ENCODE measurements around the gene MXI1. TPM values are rescaled to one million over a fixed set of nuclear protein-coding genes. Genes with fewer than 3 reads are reported as not detected.
A peak's percentile ranks its signal among the peaks of the same experiment; 100 is the strongest.

MXI1 gene
- total and polyA plus RNA-seq, 2 of the 4 experiments (the other 2 are of a cell fraction): 7.2 to 11.8 TPM

DNA sequence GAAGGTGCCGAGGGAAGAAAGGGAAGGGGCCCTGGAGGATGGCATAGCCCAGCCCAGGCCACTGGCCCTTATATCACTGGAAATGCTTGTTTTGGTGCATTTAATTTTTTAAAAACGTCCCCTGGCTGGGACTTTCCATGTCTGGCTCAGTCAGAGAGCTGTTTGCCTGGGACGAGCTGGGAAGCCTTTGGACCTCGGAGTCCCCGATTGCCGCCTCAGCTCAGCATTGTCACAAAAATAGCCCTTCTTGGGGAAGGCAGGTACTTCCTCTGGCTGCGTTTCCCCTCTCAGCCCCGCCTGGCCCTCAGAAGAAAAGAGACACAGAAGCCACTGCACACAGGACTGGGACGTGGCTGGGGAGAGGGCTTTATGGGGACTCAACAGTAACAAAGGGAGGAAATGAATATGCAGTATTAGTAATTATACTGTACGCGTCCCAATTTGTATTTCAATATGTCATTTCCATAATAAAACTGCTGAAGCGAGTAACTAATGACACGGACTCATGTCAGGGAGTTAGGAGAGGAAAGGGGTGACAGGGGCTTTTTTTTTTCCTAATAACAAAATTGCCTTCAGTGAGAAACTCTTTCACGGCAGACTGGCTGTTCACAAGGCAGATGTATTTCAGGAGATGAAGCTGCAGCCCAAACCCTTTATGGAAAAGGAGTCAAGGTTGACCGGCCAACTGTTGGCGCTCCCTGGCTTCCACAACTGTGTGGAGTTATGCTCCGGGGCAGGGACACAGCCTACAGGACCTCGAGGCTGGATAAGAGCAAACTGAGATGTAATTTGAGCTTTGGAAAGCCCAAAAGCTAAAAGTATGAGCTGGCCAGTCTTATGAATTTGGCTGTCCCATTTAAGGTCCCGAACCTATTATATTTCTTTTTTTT lies 31.0 kb upstream of the MXI1 start:
- Histone ChIP-seq H3K9me3 (ENCODE audit: control insufficient read depth, insufficient read depth, low read length) (no peaks in the 10 kb centered on the region), H3K4ac (ENCODE audit: low read depth, low read length) (no peak overlapping the region), H4K8ac (ENCODE audit: low read depth in 2 of 2, low read length in 2 of 2) (no peak overlapping the region), H3K9me1 (ENCODE audit: insufficient read depth, low read length) (no peaks in the 10 kb centered on the region), H2AFZ (replicated peaks; ENCODE audit: low read length, poor library complexity) (no peak overlapping the region), H4K20me1 (ENCODE audit: insufficient read depth, low read length) (no peaks in the 10 kb centered on the region), H3K14ac (replicated peaks; ENCODE audit: low read depth, low read length) (no peak overlapping the region), H2AK9ac (replicated peaks; ENCODE audit: low read depth, low read length, poor library complexity) (no peak overlapping the region), H3K18ac (ENCODE audit: low read depth, low read length) (no peak overlapping the region), H2BK15ac (ENCODE audit: low read depth, low read length) (no peak overlapping the region), H3K4me2 (ENCODE audit: low read depth, low read length) (no peak overlapping the region), H3K23ac (ENCODE audit: low read depth, low read length) (no peak overlapping the region), H3K4me1 (ENCODE audit: control insufficient read depth, insufficient read depth, low read length) (no peaks in the 10 kb centered on the region), H3K56ac (ENCODE audit: extremely low read depth, insufficient read depth, low read length) (no peak overlapping the region), H3K9ac (ENCODE audit: low read depth, low read length) (no peak overlapping the region), H2BK120ac (ENCODE audit: low read depth, low read length) (no peak overlapping the region), H3K79me1 (ENCODE audit: low read depth in 1 of 2, low read length in 2 of 2) (no peaks in the 10 kb centered on the region), H3K4me3 (ENCODE audit: insufficient read depth, low read depth, low read length) (no peak overlapping the region), H2BK5ac (ENCODE audit: low read depth, low read length, poor library complexity, severe bottlenecking) (no peak overlapping the region), H4K5ac (ENCODE audit: low read depth, low read length) (no peak overlapping the region), H2BK20ac (ENCODE audit: low read depth, low read length) (no peak overlapping the region), H2AK5ac (ENCODE audit: low read depth, low read length) (no peak overlapping the region), H3K36me3 (ENCODE audit: control insufficient read depth, insufficient read depth, low read length) (no peaks in the 10 kb centered on the region), H3K27me3 (ENCODE audit: control insufficient read depth, insufficient read depth, low read length) (peaks cover 16% of the 10 kb centered on the region), H3K27ac (ENCODE audit: insufficient read depth, low read length) (no peak overlapping the region), H4K91ac (ENCODE audit: insufficient read depth, low read depth, low read length) (no peak overlapping the region)
- CTCF ChIA-PET: no interaction called here
- DNase-seq (no peak), ATAC-seq (ENCODE audit: low read depth) (0 out of 2 replicates have a peak, but pooled peaks have one; percentile 24)
- no TSS peak for BruUV-seq (replicated peaks)
- dilution Hi-C loops (cut with HindIII; ENCODE audit: low sequenced_read_pairs, unreplicated experiment) (no loop called here), intact Hi-C loops (cut with micrococcal nuclease) (no loop called here), in situ Hi-C loops (cut with MboI; ENCODE audit: low sequenced_read_pairs) (no loop called here)
- POLR2A ChIA-PET (ENCODE audit: unreplicated experiment): no interaction called here
- 68% methylated on average over 4 of the region's 19 CpGs; no CpG with 5 or more reads in 1 of the 2 experiments for WGBS, 2 experiments (ENCODE audit: extremely low coverage in 2 of 2, insufficient read length in 1 of 2)
- TF ChIP-seq MAZ (IDR thresholded peaks at IDR 0.05; ENCODE audit: borderline replicate concordance, low read depth, low read length) (no peak), FOS (IDR thresholded peaks at IDR 0.05; ENCODE audit: low read depth, low read length) (no peak), RAD21 (IDR thresholded peaks at IDR 0.05; ENCODE audit: low read length) (no peak), CEBPB (IDR thresholded peaks at IDR 0.05; ENCODE audit: low read depth, low read length) (no peak), POLR2A (IDR thresholded peaks at IDR 0.05; ENCODE audit: low read depth, low read length) (no peak), MAFK (IDR thresholded peaks at IDR 0.05; ENCODE audit: low read depth, low read length) (no peak), MXI1 (IDR thresholded peaks at IDR 0.05; ENCODE audit: borderline replicate concordance, low read depth, low read length) (no peak), SMC3 (IDR thresholded peaks at IDR 0.05; ENCODE audit: low read depth, low read length) (no peak), CHD1 (IDR thresholded peaks at IDR 0.05; ENCODE audit: low read depth, low read length) (no peak), RCOR1 (IDR thresholded peaks at IDR 0.05; ENCODE audit: insufficient replicate concordance, low read length) (no peak), NFE2L2 (IDR thresholded peaks at IDR 0.05; ENCODE audit: low read depth, low read length) (no peak), BHLHE40 (IDR thresholded peaks at IDR 0.05; ENCODE audit: low read depth, low read length) (no peak)
- TF ChIP-seq, protein P1, sequence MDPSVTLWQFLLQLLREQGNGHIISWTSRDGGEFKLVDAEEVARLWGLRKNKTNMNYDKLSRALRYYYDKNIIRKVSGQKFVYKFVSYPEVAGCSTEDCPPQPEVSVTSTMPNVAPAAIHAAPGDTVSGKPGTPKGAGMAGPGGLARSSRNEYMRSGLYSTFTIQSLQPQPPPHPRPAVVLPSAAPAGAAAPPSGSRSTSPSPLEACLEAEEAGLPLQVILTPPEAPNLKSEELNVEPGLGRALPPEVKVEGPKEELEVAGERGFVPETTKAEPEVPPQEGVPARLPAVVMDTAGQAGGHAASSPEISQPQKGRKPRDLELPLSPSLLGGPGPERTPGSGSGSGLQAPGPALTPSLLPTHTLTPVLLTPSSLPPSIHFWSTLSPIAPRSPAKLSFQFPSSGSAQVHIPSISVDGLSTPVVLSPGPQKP (IDR thresholded peaks at IDR 0.05; ENCODE audit: borderline replicate concordance, low read depth, low read length): no peak
- TF ChIP-seq, protein P2, sequence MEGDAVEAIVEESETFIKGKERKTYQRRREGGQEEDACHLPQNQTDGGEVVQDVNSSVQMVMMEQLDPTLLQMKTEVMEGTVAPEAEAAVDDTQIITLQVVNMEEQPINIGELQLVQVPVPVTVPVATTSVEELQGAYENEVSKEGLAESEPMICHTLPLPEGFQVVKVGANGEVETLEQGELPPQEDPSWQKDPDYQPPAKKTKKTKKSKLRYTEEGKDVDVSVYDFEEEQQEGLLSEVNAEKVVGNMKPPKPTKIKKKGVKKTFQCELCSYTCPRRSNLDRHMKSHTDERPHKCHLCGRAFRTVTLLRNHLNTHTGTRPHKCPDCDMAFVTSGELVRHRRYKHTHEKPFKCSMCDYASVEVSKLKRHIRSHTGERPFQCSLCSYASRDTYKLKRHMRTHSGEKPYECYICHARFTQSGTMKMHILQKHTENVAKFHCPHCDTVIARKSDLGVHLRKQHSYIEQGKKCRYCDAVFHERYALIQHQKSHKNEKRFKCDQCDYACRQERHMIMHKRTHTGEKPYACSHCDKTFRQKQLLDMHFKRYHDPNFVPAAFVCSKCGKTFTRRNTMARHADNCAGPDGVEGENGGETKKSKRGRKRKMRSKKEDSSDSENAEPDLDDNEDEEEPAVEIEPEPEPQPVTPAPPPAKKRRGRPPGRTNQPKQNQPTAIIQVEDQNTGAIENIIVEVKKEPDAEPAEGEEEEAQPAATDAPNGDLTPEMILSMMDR (conservative IDR thresholded peaks at IDR 0.05; ENCODE audit: low read depth, low read length): no peak
- TF ChIP-seq, protein P3, sequence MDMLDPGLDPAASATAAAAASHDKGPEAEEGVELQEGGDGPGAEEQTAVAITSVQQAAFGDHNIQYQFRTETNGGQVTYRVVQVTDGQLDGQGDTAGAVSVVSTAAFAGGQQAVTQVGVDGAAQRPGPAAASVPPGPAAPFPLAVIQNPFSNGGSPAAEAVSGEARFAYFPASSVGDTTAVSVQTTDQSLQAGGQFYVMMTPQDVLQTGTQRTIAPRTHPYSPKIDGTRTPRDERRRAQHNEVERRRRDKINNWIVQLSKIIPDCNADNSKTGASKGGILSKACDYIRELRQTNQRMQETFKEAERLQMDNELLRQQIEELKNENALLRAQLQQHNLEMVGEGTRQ (IDR thresholded peaks at IDR 0.05; ENCODE audit: low read depth, low read length): no peak
